ENCODE measurements around the gene GRPEL2.

DNA sequence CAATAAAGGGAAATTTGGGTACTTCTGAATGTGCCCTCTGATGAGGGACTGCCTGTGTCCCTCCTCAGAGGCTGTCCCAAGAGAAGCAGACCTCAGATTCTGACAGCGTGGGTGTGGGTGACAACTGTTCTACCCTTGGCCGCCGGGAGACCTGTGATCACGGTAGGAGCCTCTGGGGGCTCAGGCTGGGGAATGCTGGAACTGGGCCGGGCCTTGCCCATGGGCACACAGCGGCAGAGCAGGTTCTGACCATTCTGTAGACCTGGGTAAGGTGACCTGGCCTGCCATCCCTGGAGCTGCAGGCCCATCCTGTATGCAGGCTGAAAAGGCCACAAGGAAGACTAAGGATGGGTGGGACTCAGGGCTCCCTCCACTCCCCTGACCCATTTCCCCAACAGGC, 29.5 kb upstream of the GRPEL2 start:
- TF ChIP-seq, protein P1, sequence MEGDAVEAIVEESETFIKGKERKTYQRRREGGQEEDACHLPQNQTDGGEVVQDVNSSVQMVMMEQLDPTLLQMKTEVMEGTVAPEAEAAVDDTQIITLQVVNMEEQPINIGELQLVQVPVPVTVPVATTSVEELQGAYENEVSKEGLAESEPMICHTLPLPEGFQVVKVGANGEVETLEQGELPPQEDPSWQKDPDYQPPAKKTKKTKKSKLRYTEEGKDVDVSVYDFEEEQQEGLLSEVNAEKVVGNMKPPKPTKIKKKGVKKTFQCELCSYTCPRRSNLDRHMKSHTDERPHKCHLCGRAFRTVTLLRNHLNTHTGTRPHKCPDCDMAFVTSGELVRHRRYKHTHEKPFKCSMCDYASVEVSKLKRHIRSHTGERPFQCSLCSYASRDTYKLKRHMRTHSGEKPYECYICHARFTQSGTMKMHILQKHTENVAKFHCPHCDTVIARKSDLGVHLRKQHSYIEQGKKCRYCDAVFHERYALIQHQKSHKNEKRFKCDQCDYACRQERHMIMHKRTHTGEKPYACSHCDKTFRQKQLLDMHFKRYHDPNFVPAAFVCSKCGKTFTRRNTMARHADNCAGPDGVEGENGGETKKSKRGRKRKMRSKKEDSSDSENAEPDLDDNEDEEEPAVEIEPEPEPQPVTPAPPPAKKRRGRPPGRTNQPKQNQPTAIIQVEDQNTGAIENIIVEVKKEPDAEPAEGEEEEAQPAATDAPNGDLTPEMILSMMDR (IDR thresholded peaks at IDR 0.05): no peak
- TF ChIP-seq POLR2A (IDR thresholded peaks at IDR 0.05): no peak
